Testis (tissue), 2 donors: ENCODE data around the gene RSRC2.

Experiments
- POLR2A ChIP-seq: fragments of 450-650 bp; IDR thresholded peaks from one replicate; pipeline ENCODE4 v1.6.1; 2017; ENCODE audit warnings: antibody characterized with exemption, mild to moderate bottlenecking, moderate library complexity
- TF ChIP-seq, protein P1 (sequence below), 3 experiments: fragments of 450-650 bp in 2 of 3; fragments of 200-600 bp in 1 of 3; sonication (generic) in 1 of 3; IDR thresholded peaks; one replicate each; pipeline ENCODE4 v1.5.1; 2016 to 2019; ENCODE audit warnings: antibody characterized with exemption in 3 of 3, mild to moderate bottlenecking in 2 of 3, moderate library complexity in 1 of 3

DNA sequence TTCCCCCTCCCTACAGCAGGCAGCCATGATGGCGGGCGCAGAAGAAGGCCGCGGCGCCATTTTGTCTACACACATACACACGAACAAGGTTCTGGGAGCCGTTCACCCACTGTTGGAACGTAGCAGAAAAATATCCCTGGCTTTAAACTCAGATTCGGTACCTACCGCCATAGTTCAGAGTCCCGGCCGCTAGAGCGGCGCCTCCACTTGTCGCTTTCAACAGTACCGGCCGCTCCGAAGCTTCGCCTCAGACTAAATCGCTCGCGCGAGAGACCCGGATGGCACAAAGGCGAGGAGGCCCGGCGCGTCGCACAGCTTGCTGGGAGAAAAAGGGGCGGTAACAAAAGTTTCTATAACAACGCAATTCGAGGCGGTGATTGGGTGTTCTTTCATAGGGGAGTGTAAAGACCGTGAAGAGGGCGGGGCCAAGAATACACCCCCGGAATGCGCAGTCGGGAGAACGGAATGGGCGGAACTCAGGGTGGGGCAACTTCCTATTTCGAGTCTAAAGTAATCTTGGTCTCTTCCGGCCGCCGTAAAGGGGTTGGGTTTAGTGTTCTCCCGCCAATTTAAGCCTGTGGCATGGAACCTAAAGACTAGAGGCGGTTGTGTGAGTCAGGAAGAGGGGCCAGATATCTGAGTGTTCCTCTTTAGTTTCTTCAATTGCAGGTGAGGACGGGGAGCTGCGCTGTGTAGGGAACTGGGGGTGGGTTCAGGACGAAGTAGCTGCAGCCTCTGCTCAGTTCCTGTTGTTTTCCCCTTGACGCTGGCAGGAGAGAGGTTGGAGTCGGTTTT is at the start of gene RSRC2, which contains the start of gene KNTC1:
- TF ChIP-seq, protein P1, sequence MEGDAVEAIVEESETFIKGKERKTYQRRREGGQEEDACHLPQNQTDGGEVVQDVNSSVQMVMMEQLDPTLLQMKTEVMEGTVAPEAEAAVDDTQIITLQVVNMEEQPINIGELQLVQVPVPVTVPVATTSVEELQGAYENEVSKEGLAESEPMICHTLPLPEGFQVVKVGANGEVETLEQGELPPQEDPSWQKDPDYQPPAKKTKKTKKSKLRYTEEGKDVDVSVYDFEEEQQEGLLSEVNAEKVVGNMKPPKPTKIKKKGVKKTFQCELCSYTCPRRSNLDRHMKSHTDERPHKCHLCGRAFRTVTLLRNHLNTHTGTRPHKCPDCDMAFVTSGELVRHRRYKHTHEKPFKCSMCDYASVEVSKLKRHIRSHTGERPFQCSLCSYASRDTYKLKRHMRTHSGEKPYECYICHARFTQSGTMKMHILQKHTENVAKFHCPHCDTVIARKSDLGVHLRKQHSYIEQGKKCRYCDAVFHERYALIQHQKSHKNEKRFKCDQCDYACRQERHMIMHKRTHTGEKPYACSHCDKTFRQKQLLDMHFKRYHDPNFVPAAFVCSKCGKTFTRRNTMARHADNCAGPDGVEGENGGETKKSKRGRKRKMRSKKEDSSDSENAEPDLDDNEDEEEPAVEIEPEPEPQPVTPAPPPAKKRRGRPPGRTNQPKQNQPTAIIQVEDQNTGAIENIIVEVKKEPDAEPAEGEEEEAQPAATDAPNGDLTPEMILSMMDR (IDR thresholded peaks at IDR 0.05) = peak in 2 of 3 experiments; percentile 6 to 12
- TF ChIP-seq POLR2A = peak; percentile 91
